ENCODE data around the gene MAD2L1.

DNA sequence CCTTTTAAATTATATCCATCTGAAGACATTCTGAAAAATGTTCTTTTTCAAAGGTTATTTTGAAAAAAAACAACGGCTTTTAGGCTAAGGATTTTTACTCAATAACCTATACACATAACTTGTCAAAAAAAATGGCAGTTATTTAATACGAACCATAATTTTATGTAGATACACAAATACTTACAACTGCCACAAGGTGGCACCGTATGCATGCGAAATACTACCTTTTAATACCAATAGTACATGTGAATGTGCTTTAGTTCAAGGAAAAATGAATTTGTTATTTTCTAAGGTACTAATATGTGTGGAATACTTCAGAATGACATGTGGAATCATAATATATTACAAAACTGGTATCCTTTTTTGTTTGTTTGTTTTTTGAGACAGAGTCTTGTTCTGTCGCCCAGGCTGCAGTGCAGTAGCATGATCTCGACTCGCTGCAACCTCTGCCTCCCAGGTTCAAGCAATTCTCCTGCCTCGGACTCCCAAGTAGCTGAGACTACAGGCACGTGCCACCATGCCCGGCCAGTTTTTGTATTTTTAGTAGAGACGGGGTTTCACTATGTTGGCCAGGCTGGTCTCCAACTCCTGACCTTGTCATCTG lies 4.6 kb upstream of the MAD2L1 start:
- TF ChIP-seq, protein P1, sequence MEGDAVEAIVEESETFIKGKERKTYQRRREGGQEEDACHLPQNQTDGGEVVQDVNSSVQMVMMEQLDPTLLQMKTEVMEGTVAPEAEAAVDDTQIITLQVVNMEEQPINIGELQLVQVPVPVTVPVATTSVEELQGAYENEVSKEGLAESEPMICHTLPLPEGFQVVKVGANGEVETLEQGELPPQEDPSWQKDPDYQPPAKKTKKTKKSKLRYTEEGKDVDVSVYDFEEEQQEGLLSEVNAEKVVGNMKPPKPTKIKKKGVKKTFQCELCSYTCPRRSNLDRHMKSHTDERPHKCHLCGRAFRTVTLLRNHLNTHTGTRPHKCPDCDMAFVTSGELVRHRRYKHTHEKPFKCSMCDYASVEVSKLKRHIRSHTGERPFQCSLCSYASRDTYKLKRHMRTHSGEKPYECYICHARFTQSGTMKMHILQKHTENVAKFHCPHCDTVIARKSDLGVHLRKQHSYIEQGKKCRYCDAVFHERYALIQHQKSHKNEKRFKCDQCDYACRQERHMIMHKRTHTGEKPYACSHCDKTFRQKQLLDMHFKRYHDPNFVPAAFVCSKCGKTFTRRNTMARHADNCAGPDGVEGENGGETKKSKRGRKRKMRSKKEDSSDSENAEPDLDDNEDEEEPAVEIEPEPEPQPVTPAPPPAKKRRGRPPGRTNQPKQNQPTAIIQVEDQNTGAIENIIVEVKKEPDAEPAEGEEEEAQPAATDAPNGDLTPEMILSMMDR (conservative IDR thresholded peaks at IDR 0.05; ENCODE audit: low read length), result peak; percentile 74
- no peak for TF ChIP-seq EZH2phosphoT487 (IDR thresholded peaks at IDR 0.05; ENCODE audit: borderline replicate concordance)

All from Loucy (cell line).